GM20000 (cell line): ENCODE results near the gene INMT.
"Not testable (repeated sequence)": the region's sequence is repeated elsewhere in the genome, so short reads cannot be mapped to it uniquely, and the experiment has no call there.

ENCODE experiments used
- DNase-seq: peaks from one replicate; pipeline ENCODE4 v3.0.0; 2012; ENCODE audit warnings: low spot score
- TF ChIP-seq, protein P1 (sequence below): IDR thresholded peaks from 2 replicates; pipeline ENCODE4 v1.5.1; 2012; ENCODE audit warnings: mild to moderate bottlenecking, control low read depth; ENCODE audit errors: extremely low read depth, missing control alignments

INMT gene

DNA sequence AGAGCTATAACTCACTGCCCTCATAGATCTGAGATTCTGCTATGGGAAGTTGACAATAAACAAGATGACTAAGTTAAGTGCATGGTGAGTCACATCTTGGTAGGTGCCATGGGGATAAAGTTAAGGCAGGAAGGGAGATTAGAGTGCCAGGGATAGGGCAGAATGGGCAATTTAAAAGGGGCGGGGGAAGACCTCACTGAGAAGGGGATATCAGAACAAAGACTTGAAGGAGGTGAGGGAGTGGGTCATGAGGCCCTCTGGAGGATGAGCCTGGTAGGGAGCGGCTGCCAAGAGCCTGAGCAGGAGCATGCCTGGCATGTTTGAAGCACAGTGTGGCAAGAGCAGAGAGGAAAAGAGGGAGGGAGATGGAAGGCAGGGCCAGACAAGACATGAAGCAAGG, 34.8 kb upstream of the INMT start:
- no peak for DNase-seq
- TF ChIP-seq, protein P1, sequence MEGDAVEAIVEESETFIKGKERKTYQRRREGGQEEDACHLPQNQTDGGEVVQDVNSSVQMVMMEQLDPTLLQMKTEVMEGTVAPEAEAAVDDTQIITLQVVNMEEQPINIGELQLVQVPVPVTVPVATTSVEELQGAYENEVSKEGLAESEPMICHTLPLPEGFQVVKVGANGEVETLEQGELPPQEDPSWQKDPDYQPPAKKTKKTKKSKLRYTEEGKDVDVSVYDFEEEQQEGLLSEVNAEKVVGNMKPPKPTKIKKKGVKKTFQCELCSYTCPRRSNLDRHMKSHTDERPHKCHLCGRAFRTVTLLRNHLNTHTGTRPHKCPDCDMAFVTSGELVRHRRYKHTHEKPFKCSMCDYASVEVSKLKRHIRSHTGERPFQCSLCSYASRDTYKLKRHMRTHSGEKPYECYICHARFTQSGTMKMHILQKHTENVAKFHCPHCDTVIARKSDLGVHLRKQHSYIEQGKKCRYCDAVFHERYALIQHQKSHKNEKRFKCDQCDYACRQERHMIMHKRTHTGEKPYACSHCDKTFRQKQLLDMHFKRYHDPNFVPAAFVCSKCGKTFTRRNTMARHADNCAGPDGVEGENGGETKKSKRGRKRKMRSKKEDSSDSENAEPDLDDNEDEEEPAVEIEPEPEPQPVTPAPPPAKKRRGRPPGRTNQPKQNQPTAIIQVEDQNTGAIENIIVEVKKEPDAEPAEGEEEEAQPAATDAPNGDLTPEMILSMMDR, result no peak

DNA sequence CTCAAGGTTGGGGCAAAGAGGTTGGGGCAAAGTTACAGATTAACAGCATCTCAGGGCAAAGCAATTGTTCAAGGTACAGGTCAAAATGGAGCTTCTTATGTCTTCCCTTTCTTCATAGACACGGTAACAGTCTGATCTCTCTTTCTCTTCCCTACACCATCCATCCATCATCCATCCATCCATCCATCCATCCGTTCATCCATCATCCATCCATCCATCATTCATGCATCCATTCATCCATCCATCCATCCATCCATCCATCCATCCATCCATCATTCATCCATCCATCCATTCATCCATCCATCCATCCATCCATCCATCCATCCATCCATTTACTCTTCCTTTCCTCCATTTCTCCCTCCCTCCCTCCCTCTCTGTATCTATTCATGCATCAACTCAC, 32.5 kb upstream of the INMT start:
- DNase-seq, result not testable (repeated sequence)

DNA sequence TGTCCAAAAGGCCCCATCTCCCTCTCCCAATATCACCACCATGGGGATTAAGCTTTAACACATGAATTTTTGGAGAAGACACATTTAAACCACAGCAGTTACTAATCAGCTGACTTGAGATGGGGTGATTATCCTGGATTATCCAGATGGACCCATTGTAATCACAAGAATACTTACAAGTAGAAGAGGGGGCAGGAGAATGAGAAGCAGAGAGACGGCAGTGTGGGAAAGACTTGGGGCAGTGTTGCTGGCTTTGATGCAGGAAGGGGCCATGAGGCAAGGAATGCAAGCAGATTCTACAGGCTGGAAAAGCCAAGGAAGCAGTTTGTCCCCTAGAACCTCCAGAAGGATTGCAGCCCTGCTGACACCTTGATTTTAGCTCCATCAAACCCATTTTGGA, 30.7 kb upstream of the INMT start:
- DNase-seq, result no peak
- TF ChIP-seq, protein P1, result no peak

DNA sequence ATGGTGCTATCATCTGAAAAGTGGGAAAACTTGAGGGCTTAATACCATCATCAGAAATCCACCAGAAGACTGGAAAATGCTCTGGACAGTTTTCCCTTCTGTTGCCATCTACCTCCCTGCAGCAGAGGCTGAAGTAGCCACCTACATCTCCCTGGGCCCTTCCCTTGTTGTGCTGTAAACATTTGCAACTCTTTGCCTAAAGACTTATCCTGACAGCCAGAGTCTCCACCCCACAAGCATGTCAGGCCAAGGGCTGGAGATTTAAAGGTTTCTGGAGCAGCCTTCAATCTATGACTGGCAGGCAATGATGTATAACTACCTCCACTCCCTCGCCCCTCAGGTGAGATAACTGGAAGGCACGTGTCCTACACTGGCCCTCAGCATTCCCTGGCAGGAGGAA, 29.7 kb upstream of the INMT start:
- TF ChIP-seq, protein P1, result no peak

DNA sequence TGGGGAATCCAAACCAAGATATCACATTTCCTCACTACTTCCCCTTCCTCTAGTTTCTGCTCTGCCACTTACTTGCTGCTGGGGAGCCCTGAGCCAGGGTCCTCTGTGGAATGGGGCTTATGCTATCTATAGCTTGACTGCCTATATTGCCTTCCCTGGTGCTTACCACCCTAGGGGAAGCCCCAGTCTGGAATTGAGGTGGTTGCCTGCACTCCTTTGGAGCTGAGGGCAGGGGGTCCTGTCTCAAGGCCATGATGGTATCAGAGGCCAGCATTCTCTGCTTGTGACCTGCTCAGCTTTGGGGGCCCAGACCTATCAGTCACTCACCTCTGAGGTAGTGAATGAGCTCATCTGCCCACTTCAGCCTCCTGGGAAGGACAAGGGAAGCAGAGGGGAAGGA, 29.3 kb upstream of the INMT start:
- no peak for DNase-seq
- TF ChIP-seq, protein P1, result no peak

More for the DNA sequence above, 29.7 kb upstream of the INMT start:
- DNase-seq, result no peak

DNA sequence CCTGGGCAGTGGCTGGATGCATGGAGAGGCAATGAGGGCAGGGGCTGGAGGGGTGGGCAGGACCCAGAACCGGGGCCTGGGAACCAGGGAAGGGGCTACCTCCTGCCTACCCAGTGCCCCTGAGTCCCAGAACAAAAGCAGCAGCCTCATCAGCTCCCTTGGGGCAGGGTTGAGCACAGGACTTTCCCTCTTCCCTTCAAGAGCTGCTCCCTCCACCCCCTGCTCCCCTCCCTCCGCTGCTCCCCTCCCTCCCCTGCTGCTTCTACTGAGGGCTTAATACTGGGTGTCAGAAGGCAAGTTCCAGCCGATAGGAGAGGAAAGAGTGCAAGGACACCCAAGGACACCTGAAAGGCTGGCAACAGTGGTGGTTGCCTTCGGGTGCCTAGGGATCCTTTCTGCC, 28.2 kb upstream of the INMT start:
- TF ChIP-seq, protein P1, result no peak
- DNase-seq, result no peak

DNA sequence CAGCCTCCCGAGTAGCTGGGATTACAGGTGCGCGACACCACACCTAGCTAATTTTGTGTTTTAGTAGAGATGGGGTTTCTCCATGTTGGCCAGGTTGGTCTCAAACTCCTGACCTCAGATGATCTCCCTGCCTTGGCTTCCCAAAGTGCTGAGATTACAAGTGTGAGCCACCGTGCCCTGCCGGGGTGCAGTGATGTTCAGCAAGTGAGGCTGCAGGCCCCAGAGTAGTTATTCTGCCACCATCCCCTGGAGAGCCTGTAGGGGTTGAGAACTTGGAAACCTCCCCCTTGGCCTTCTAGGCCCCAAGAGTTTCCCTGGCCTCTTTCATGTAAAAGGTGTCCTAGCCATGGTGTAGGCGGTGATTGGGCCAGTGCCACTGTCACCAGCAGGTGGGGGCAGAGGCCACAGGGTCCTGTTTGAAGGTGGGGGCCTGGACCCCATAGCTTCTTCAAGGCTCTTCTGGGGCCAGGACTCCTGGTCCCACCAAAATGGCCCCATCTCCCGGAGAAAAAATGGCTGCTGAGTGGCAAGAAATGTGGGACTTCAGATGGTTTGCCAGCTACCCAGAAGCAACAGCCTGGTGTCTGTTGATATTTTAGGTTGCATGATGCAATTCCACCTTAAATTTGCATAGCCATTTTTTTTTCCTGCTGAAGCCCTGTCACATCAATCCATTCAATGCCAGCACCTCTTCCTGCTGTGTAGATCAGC, 25.5 kb upstream of the INMT start:
- TF ChIP-seq, protein P1, result no peak
- DNase-seq, result no peak
